WTC11 (cell line): ENCODE measurements around the gene KIF21A. TPM values are rescaled to one million over a fixed set of nuclear protein-coding genes. Genes with fewer than 3 reads are reported as not detected.
A peak's percentile ranks its signal among the peaks of the same experiment; 100 is the strongest.

Experiments used
- ATAC-seq: fragments of 200-7000 bp; cut with Tn5 transposase; 2 replicates; pipeline ENCODE4 v1.10.0; 2021; ENCODE audit warnings: mild to moderate bottlenecking, moderate library complexity
- CTCF ChIA-PET: fragments of 300-600 bp; sonication (Branson Sonifier 250); formaldehyde crosslinking; loops from one replicate; lab custom pipeline; 2021; ENCODE audit warnings: antibody characterized with exemption; lab: Charles Lee
- POLR2A ChIA-PET: fragments of 350-600 bp; sonication (Branson Sonifier 250); formaldehyde crosslinking; loops from one replicate; lab custom pipeline; 2021; ENCODE audit warnings: antibody characterized with exemption; lab: Charles Lee
- DNase-seq: peaks from one replicate; pipeline ENCODE4 v3.0.0; 2021; ENCODE audit warnings: low spot score
- H3K27ac Mint-ChIP-seq: 2 replicates; pipeline ENCODE4 v1.8.0; 2021; ENCODE audit warnings: mixed read lengths
- H3K27me3 Mint-ChIP-seq: 2 replicates; pipeline ENCODE4 v1.8.0; 2021; ENCODE audit warnings: low read depth, mild to moderate bottlenecking, moderate library complexity, mixed read lengths
- H3K36me3 Mint-ChIP-seq: 2 replicates; pipeline ENCODE4 v1.8.0; 2021; ENCODE audit warnings: mixed read lengths
- H3K4me1 Mint-ChIP-seq: 2 replicates; pipeline ENCODE4 v1.8.0; 2022; ENCODE audit warnings: mixed read lengths
- H3K4me3 Mint-ChIP-seq: 2 replicates; pipeline ENCODE4 v1.8.0; 2021; ENCODE audit warnings: mild to moderate bottlenecking, moderate library complexity, mixed read lengths
- H3K9me3 Mint-ChIP-seq: 2 replicates; pipeline ENCODE4 v1.8.0; 2021; ENCODE audit warnings: mixed read lengths
- AR ChIP-seq: fragments of 250-450 bp; sonication (Bioruptor Pico); IDR thresholded peaks from 2 replicates; pipeline ENCODE4 v1.9.0; 2021; ENCODE audit warnings: mild to moderate bottlenecking
- ATF1 ChIP-seq: sonication (generic); formaldehyde crosslinking; IDR thresholded peaks from 2 replicates; pipeline ENCODE4 v1.8.1; 2023; ENCODE audit warnings: mild to moderate bottlenecking, moderate library complexity, missing genetic modification reagents
- CBFB ChIP-seq: sonication (generic); formaldehyde crosslinking; IDR thresholded peaks from 2 replicates; pipeline ENCODE4 v1.8.1; 2022; ENCODE audit warnings: mild to moderate bottlenecking, low read depth, missing genetic modification reagents
- E2F4 ChIP-seq: sonication (generic); formaldehyde crosslinking; IDR thresholded peaks from 2 replicates; pipeline ENCODE4 v1.8.1; 2022; ENCODE audit warnings: low read depth, mild to moderate bottlenecking, moderate library complexity, missing genetic modification reagents, borderline replicate concordance
- FOXP4 ChIP-seq: sonication (generic); formaldehyde crosslinking; IDR thresholded peaks from 2 replicates; pipeline ENCODE4 v1.8.0; 2022; ENCODE audit warnings: mild to moderate bottlenecking, missing genetic modification reagents
- GABPB1 ChIP-seq: sonication (generic); formaldehyde crosslinking; IDR thresholded peaks from 2 replicates; pipeline ENCODE4 v1.8.1; 2023; ENCODE audit warnings: mild to moderate bottlenecking, missing genetic modification reagents
- GRHL2 ChIP-seq: fragments of 250-450 bp; sonication (Bioruptor Pico); IDR thresholded peaks from 2 replicates; pipeline ENCODE4 v1.8.0; 2022; ENCODE audit warnings: mild to moderate bottlenecking, moderate library complexity; ENCODE audit not compliant: insufficient replicate concordance, severe bottlenecking
- HMGA2 ChIP-seq: fragments of 250-450 bp; sonication (Bioruptor Pico); IDR thresholded peaks from 2 replicates; pipeline ENCODE4 v1.4.0; 2021; ENCODE audit warnings: mild to moderate bottlenecking, moderate library complexity
- IRF2 ChIP-seq: sonication (generic); formaldehyde crosslinking; IDR thresholded peaks from 2 replicates; pipeline ENCODE4 v1.8.0; 2022; ENCODE audit warnings: low read depth, missing genetic modification reagents, borderline replicate concordance
- KAT7 ChIP-seq: sonication (generic); formaldehyde crosslinking; IDR thresholded peaks from 2 replicates; pipeline ENCODE4 v1.8.1; 2023; ENCODE audit warnings: missing genetic modification reagents, mild to moderate bottlenecking, borderline replicate concordance
- MXD4 ChIP-seq: fragments of 250-450 bp; sonication (Bioruptor Pico); IDR thresholded peaks from 2 replicates; pipeline ENCODE4 v1.8.0; 2021; ENCODE audit warnings: mild to moderate bottlenecking, moderate library complexity, borderline replicate concordance
- MYBL2 ChIP-seq: sonication (generic); formaldehyde crosslinking; IDR thresholded peaks from 2 replicates; pipeline ENCODE4 v1.8.1; 2023; ENCODE audit warnings: mild to moderate bottlenecking, moderate library complexity, missing genetic modification reagents
- NFATC4 ChIP-seq: fragments of 250-450 bp; sonication (Bioruptor Pico); IDR thresholded peaks from 2 replicates; pipeline ENCODE4 v1.9.0; 2021; ENCODE audit warnings: mild to moderate bottlenecking
- PRRX2 ChIP-seq: fragments of 250-450 bp; sonication (Bioruptor Pico); IDR thresholded peaks from 2 replicates; pipeline ENCODE4 v1.8.0; 2021; ENCODE audit warnings: mild to moderate bottlenecking
- RELA ChIP-seq: sonication (generic); formaldehyde crosslinking; IDR thresholded peaks from 2 replicates; pipeline ENCODE4 v1.8.1; 2022; ENCODE audit warnings: missing genetic modification reagents, mild to moderate bottlenecking, borderline replicate concordance
- SMAD3 ChIP-seq: sonication (generic); formaldehyde crosslinking; IDR thresholded peaks from 2 replicates; pipeline ENCODE4 v1.8.0; 2022; ENCODE audit warnings: missing genetic modification reagents, mild to moderate bottlenecking, borderline replicate concordance
- SMAD4 ChIP-seq: sonication (generic); formaldehyde crosslinking; IDR thresholded peaks from 2 replicates; pipeline ENCODE4 v1.8.0; 2022; ENCODE audit warnings: mild to moderate bottlenecking, missing genetic modification reagents
- SP1 ChIP-seq: sonication (generic); formaldehyde crosslinking; conservative IDR thresholded peaks from 2 replicates; pipeline ENCODE4 v1.8.1; 2022; ENCODE audit warnings: missing genetic modification reagents
- STAT6 ChIP-seq: sonication (generic); formaldehyde crosslinking; conservative IDR thresholded peaks from 2 replicates; pipeline ENCODE4 v1.8.1; 2023; ENCODE audit warnings: mild to moderate bottlenecking, low read depth, missing genetic modification reagents, moderate library complexity
- TEAD1 ChIP-seq: sonication (generic); formaldehyde crosslinking; IDR thresholded peaks from 2 replicates; pipeline ENCODE4 v1.8.0; 2022; ENCODE audit warnings: mild to moderate bottlenecking, missing genetic modification reagents
- USF2 ChIP-seq: sonication (generic); formaldehyde crosslinking; IDR thresholded peaks from 2 replicates; pipeline ENCODE4 v1.8.1; 2023; ENCODE audit warnings: mild to moderate bottlenecking, missing genetic modification reagents, moderate library complexity
- ZMAT4 ChIP-seq: fragments of 250-450 bp; sonication (Bioruptor Pico); IDR thresholded peaks from 2 replicates; pipeline ENCODE4 v1.9.0; 2021; ENCODE audit warnings: mild to moderate bottlenecking
- ZNF263 ChIP-seq: sonication (generic); formaldehyde crosslinking; IDR thresholded peaks from 2 replicates; pipeline ENCODE4 v1.8.1; 2022; ENCODE audit warnings: low read depth, mild to moderate bottlenecking, moderate library complexity, missing genetic modification reagents
- ZNF396 ChIP-seq: fragments of 250-450 bp; sonication (Bioruptor Pico); IDR thresholded peaks from 2 replicates; pipeline ENCODE4 v1.8.0; 2021; ENCODE audit warnings: mild to moderate bottlenecking, moderate library complexity, borderline replicate concordance
- total RNA-seq: library from RNA; stranded (reverse); gene quantifications from 3 replicates; pipeline ENCODE4 v1.2.3, GENCODE V29; 2021

Gene KIF21A
- total RNA-seq, 1 experiment from 2014 or later, result 34.7 TPM

GRCh38 chr12:39451977-39452376, 9.1 kb upstream of the KIF21A start:
- no peaks in the 10 kb centered on the region for H3K36me3 Mint-ChIP-seq
- ATAC-seq, result peak; percentile 73
- H3K4me1 Mint-ChIP-seq, result peaks cover 42% of the 10 kb centered on the region
- H3K4me3 Mint-ChIP-seq, result peak overlapping the region; percentile 54
- no peaks in the 10 kb centered on the region for H3K9me3 Mint-ChIP-seq
- no peak overlapping the region for H3K27ac Mint-ChIP-seq
- POLR2A ChIA-PET, result no interaction called here
- TF ChIP-seq PRRX2 (CRISPR knock-in tag) (no peak), ZMAT4 (peak; percentile 96), FOXP4 (peak; percentile 33; the same call in 1 of the 2 replicates), TEAD1 (CRISPR knock-in tag) (0 out of 2 replicates have a peak, but pooled peaks have one; percentile 52)
- TF ChIP-seq, all 79 proteins: peak for 3
- DNase-seq, result no peak
- H3K27me3 Mint-ChIP-seq, result no peaks in the 10 kb centered on the region; the same call in 1 of the 2 replicates
- CTCF ChIA-PET, result no interaction called here

GRCh38 chr12:39448038-39448437, 5.1 kb upstream of the KIF21A start:
- DNase-seq, result no peak
- H3K4me1 Mint-ChIP-seq, result peaks cover 49% of the 10 kb centered on the region
- H3K9me3 Mint-ChIP-seq, result no peaks in the 10 kb centered on the region
- no peak for ATAC-seq
- ChIA-PET CTCF (no interaction called here), POLR2A (no interaction called here)
- H3K36me3 Mint-ChIP-seq, result no peaks in the 10 kb centered on the region
- no peak overlapping the region for H3K4me3 Mint-ChIP-seq
- H3K27ac Mint-ChIP-seq, result no peak overlapping the region
- TF ChIP-seq USF2 (CRISPR knock-in tag) (no peak), RELA (CRISPR knock-in tag) (no peak), IRF2 (CRISPR knock-in tag) (no peak), ZNF396 (CRISPR knock-in tag) (no peak), MXD4 (CRISPR knock-in tag) (no peak), ZNF263 (CRISPR knock-in tag) (no peak), GRHL2 (CRISPR knock-in tag) (no peak), ATF1 (CRISPR knock-in tag) (no peak), CBFB (CRISPR knock-in tag) (no peak), HMGA2 (CRISPR knock-in tag) (no peak), SP1 (CRISPR knock-in tag) (no peak)
- peaks cover 5% of the 10 kb centered on the region; the same call in 1 of the 2 replicates for H3K27me3 Mint-ChIP-seq

GRCh38 chr12:39443929-39444209, 949 bp upstream of the KIF21A start:
- H3K4me1 Mint-ChIP-seq, result peaks cover 46% of the 10 kb centered on the region
- no peaks in the 10 kb centered on the region for H3K9me3 Mint-ChIP-seq
- peak overlapping the region; percentile 66 for H3K4me3 Mint-ChIP-seq
- peaks cover 10% of the 10 kb centered on the region; the same call in 1 of the 2 replicates for H3K27me3 Mint-ChIP-seq
- DNase-seq, result no peak
- ChIA-PET CTCF (interaction anchor here (0.5 to 2.4 kb wide), 11 partner anchors 9 to 96 kb away, joined by 3 to 10 read pairs (median 3); no protein-coding TSS in a partner anchor), POLR2A (interaction anchor here (0.9 kb wide), 1 partner anchor 21 kb away, joined by 3 read pairs; no protein-coding TSS in a partner anchor)
- no peak for ATAC-seq
- no peak for TF ChIP-seq E2F4 (CRISPR knock-in tag)
- TF ChIP-seq NFATC4 (CRISPR knock-in tag), result no peak
- TF ChIP-seq CBFB (CRISPR knock-in tag), result no peak
- TF ChIP-seq STAT6 (CRISPR knock-in tag), result no peak
- TF ChIP-seq MYBL2 (CRISPR knock-in tag), result no peak
- no peak for TF ChIP-seq KAT7 (CRISPR knock-in tag)
- TF ChIP-seq SMAD4 (CRISPR knock-in tag), result no peak
- no peak for TF ChIP-seq AR (CRISPR knock-in tag)
- no peak for TF ChIP-seq GABPB1 (CRISPR knock-in tag)
- no peak for TF ChIP-seq MXD4 (CRISPR knock-in tag)
- TF ChIP-seq SMAD3 (CRISPR knock-in tag), result no peak
- no peaks in the 10 kb centered on the region for H3K36me3 Mint-ChIP-seq
- no peak overlapping the region; the same call in 1 of the 2 replicates for H3K27ac Mint-ChIP-seq
